Kidney tubule cell (primary cell): ENCODE measurements around the gene NPR3.

Experiments
- DNase-seq: peaks from one replicate; pipeline ENCODE4 v3.0.0-alpha.2; 2018; ENCODE audit warnings: low spot score

The NPR3 gene

GRCh38 chr5:32810804-32811203, 99.7 kb downstream of the NPR3 start:
- peak; percentile 45 for DNase-seq

DNA sequence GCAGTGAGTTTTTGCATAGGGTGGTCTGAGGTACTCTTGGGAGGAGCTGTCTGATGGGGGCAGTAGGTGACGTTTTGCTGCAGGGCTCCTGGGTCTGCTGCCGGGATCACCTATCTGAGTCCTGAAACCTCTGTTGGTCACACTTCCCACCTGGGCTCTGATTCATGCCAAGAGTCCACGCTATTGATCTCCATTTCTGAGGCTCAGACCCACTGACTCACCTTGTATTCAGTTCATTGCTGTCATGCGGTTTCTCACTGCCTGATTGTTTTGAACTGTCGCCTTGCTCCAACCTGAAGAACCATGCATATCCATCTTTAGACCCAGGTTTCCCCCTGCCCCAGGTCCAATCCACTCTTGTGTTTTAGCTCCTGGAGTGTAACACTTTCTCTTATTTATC, 101.3 kb downstream of the NPR3 start:
- peak; percentile 20 for DNase-seq

- no peak for DNase-seq
Measured at GRCh38 chr5:32814141-32814540, 103.0 kb downstream of the NPR3 start.

GRCh38 chr5:32814620-32815019, 103.5 kb downstream of the NPR3 start:
- peak; percentile 75 for DNase-seq

- no peak for DNase-seq
Measured at GRCh38 chr5:32827981-32828380, 116.9 kb downstream of the NPR3 start.

DNA sequence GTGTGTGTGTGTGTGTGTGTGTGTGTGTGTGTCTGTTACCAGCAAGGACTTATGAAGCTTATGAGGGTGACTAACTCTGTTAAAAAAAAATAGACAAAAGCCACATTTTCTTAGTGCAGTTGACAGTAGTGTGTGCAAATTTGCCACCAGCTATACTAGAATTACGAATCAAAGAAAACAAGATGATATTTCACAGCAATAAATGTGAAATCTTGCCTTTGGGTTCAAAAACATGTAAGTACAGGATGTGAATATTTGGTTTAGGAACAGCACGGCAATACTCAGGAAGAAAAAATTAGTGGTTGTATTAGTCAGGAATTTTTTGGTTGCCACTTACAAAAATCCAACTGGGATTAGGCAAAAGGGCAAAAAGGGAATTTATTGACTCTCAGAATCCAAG, 117.4 kb downstream of the NPR3 start:
- DNase-seq, result no peak

DNA sequence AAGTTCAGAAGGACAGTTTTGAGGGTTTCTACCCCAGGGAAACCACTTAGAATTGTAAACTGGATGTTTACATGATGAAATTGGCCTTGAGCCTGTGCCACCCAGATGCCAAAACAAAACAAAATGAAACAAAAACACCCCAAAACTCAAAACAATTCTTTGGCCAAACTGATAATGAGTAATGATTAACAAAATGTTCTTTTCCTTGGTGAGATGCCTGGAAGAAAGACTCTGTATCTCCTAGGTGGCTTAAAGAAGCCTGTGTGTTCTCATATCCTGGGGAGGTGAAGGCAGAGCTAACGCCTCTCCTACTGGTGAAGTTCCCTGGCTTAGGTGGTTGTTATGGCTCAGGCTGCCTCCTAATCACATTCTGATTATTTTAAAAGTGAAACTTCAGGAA, 120.5 kb downstream of the NPR3 start:
- peak; percentile 25 for DNase-seq

- DNase-seq, result no peak
Measured at GRCh38 chr5:32833127-32833526, 122.0 kb downstream of the NPR3 start.

DNA sequence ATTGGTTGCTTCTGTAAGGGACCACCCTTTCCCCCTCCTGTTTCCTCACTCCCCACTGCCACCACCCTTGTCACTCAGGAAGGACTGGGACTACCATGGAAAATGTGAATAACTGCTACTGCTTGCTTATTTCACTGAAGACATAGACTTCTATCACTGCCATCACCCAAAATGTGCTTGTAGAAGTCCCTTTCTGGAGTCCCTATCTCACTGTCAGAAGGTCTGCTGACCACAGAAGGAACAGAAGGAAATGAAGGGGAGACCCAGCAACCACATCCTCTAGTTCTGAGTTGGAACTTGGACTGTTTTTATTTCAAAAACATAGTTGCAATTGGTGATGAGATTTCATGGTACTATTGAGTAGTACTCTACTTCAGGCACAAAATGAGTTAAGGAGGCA, 122.5 kb downstream of the NPR3 start:
- no peak for DNase-seq

GRCh38 chr5:32834251-32834650, 123.1 kb downstream of the NPR3 start:
- DNase-seq, result no peak

DNA sequence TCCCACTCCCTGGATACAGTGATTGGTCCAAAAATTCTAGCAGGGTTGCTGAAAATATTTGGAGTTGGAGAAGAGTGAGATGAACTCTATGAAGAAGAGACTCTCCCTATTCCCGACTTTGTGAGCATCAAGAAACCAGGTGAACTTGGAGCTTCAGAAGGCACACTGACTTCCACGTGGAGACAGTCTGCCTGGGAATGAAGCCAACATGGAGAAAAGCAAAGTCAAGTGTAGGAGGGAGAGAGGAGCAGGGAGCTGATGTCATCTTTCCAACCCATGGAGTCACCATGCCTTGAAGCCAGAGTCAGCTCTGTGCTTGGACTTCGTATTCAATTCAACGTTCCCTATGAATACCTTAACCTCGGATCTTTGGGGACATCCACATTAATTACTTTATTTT, 125.1 kb downstream of the NPR3 start:
- DNase-seq, result peak; percentile 18

- no peak for DNase-seq
Measured at GRCh38 chr5:32837211-32837610, 126.1 kb downstream of the NPR3 start.

DNA sequence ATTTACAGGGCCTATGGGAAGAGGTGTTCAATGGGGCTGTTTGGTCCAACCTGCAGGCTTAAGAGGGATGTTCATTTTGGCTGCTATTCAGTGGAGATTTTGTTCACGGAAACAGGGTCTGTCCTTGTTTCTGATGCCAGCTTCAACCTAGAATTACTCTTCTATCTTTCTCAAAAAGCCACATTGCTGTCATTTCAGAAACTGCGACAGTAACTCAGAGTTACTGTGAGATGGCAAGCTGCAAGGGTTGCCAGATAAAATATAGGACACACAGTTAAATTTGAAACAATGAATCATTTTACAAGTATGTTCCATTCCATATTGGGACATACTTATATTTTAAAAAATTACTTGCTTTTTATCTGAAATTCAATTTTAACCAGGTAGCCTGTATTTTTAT, 128.0 kb downstream of the NPR3 start:
- DNase-seq, result no peak

GRCh38 chr5:32840606-32841005, 129.5 kb downstream of the NPR3 start:
- no peak for DNase-seq
